GM12878 (cell line): ENCODE data around the gene CCDC68.

Experiments
- CTCF ChIP-seq, 3 experiments: IDR thresholded peaks in 2 of 3; conservative IDR thresholded peaks in 1 of 3; 2 replicates each; pipeline ENCODE4 v1.5.1; 2011; ENCODE audit warnings: low read depth in 3 of 3, low read length in 3 of 3, mild to moderate bottlenecking in 3 of 3, control low read depth in 2 of 3, moderate library complexity in 2 of 3, inconsistent platforms in 1 of 3, mixed read lengths in 1 of 3; ENCODE audit not compliant: control insufficient read depth in 2 of 3, insufficient read depth in 1 of 3; ENCODE audit errors: extremely low read depth in 1 of 3
- IRF4 ChIP-seq: IDR thresholded peaks from 2 replicates; pipeline ENCODE4 v1.6.1; 2011; ENCODE audit warnings: low read depth, low read length
- POLR2A ChIP-seq: IDR thresholded peaks from 2 replicates; pipeline ENCODE4 v1.6.1; 2011; ENCODE audit warnings: low read depth, mild to moderate bottlenecking, low read length
- POLR2AphosphoS2 ChIP-seq: IDR thresholded peaks from 2 replicates; pipeline ENCODE4 v1.6.1; 2011; ENCODE audit warnings: low read depth, mild to moderate bottlenecking, low read length, improper control_type of control experiment, moderate library complexity
- REST ChIP-seq: IDR thresholded peaks from 2 replicates; pipeline ENCODE4 v1.6.1; 2012; ENCODE audit warnings: mild to moderate bottlenecking, low read depth, low read length
- ZBTB33 ChIP-seq: fragments of 450-650 bp; IDR thresholded peaks from 2 replicates; pipeline ENCODE4 v1.6.1; 2017; ENCODE audit warnings: mild to moderate bottlenecking
- ZNF592 ChIP-seq: fragments of 450-650 bp; IDR thresholded peaks from 2 replicates; pipeline ENCODE4 v1.6.1; 2017; ENCODE audit warnings: mild to moderate bottlenecking, moderate library complexity

GRCh38 chr18:54991981-54992380, 32.7 kb upstream of the CCDC68 start:
- TF ChIP-seq CTCF (IDR thresholded peaks at IDR 0.05 in 2 of 3, conservative IDR thresholded peaks at IDR 0.05 in 1 of 3; ENCODE audit: control insufficient read depth in 2 of 3, extremely low read depth in 1 of 3, insufficient read depth in 1 of 3, low read depth in 3 of 3, low read length in 3 of 3), result no peak
- no peak for TF ChIP-seq REST
- TF ChIP-seq IRF4, result no peak
- TF ChIP-seq POLR2AphosphoS2, result no peak
- TF ChIP-seq POLR2A, result no peak
- TF ChIP-seq ZBTB33, result no peak
- TF ChIP-seq ZNF592, result no peak
